ENCODE data around the gene SLC5A7.

Gene SLC5A7

DNA sequence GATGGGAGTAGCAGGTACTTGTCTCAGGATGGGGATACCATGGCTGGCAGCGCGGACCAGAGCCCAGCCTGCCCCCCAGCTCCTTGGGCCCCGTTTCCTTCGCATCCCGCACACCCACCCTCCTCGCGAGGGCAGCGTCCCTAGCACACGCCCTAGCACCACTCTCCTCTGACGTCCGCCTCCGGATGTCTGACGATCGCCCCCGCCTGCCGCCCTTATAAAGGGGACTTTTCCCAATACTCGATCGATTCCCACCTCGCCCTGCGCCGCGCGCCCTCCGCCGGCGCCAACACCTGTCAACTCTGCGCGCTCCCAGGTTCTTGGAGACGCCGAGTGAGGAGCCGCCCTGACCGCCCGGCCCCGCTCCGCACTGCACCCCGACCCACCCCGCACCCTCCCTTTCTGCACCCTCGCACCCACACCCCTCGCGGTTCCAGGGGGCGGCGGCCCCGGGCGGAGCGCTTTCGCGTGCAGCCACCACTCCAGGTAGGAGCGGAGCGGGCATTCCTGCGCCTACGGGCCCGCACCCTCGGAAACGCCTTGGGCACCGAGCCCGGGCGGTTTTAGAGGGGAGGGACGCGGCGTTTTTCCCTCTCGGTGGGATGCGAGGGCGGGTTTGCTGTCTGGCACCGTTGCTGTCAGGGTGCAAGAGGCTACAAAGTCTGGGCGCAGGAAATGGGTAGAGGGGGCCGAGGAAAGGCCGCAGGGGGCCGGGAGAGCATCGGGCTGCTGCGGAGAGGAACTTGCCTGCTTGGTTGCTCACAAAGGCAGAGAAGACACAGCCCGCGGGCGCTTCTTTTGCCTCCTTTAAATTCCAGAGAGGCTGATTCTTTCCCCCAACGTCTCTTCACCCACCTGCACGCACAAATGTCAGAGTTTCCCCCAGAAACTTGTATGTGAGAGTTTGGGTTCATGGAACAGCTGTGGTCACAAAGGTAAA, at the start of gene SLC5A7:
Gene SLC5A7, plus strand, starts transcription at position 247 of the 940 bp plus-strand sequence. CDS start 1,632 bp downstream, outside the sequence.
- no peak for DNase-seq (ENCODE audit: low read depth)

DNA sequence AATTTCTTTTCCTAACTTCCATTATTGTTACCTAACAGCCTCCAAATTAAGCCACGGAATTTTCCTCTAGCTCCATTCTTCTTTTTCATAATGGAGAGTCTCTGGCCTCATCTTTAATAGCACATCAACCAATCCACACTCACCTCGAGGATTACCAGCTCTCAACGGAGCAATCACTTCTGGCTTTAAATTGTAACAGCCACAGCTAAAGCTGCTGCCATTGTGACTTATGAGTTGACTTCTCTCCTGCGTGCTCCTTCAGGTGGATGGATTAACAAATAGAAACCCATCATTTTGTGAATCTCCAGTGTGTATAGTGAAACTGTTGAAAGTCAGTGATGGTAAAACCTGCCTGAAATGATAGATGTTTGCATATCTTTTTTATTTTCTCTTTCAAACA, 24.9 kb upstream of the SLC5A7 start:
- DNase-seq (ENCODE audit: low read depth) = no peak

DNA sequence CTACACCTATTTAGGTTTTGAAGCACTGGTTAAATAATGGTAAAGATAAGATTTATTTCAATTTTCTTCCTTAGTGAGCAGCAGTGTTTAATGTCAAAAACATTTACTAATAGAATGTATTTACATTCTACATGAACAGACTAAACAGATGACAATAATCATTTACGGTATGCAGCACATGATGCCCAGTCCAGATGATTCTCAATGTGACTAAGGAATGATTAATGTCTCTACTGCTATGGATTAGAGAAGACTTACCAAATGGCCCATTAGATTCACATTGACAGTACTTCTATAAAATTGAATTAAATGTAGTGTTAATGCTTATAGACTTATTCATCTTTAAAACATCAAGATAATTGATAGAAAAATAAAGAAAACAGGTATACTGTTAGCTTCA, 22.1 kb upstream of the SLC5A7 start:
- DNase-seq (ENCODE audit: low read depth) = no peak

DNA sequence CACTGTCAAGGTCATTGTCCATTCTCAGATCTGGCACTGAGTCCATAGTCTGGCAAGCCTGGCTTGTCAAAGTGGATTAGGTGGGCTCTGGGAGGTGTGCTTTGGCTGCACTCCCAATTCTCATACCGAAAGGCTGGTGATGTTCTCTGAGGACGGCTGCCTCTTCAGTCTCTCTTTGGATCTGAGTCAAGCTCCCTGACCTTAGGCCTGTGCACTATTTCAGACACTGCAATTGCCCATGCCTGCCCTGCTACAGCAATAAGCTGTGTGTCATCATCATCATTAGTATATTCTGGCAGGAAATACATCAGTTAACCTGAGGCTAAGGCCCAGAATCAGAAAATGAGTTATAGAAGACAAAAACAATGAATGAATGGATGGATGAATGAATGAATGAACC, 1.6 kb upstream of the SLC5A7 start:
- no peak for DNase-seq (ENCODE audit: low read depth)

DNA sequence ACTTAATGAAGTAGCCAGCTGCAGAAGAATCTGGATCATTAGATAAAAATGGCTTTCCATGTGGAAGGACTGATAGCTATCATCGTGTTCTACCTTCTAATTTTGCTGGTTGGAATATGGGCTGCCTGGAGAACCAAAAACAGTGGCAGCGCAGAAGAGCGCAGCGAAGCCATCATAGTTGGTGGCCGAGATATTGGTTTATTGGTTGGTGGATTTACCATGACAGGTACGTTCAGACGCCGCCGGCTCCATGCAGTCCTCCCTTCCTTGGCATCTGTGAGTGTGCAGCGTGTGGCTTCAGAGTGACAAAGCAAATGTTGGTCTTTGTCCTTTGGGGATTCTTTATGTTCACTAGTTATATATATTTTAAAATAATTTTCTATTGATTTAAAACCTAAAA, 1.8 kb downstream of the SLC5A7 start:
- DNase-seq (ENCODE audit: low read depth) = no peak

DNA sequence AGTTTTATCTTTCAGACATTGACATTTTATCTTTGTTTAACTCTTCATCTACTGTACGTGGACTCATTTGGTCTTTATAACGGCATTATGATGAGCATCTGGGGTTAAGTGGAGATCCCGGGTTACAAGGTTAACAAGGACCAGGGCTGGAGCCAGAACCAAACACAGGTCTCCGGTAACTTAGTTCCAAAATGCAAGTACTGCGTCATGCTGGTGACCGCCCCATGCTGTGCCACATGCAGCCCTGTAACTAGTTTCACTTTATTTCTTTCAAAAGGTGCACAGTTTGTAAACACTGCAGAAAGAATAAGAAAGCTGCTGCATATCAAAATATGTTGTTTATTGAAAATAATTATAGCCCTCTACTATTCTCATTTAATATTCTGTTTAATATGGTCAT, 3.1 kb downstream of the SLC5A7 start:
- DNase-seq (ENCODE audit: low read depth) = no peak

DNA sequence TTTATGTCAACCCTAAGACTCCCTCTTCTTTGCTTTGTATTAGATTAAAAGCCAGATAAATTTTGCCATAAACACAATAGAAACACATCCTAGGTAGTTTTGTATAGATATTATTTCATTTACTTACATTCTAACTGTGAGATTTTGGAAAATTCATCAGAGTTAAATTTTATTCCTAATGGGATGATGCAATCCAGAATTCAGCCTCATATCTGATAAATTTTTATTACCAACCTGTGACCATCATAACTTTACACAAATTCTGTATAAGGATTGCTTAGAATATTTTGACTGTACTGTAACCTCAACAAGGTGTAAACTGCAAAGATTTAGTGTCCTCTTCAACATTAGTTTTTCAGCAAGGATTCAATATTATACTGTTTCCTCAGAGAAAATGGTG, 4.4 kb downstream of the SLC5A7 start:
- DNase-seq (ENCODE audit: low read depth) = no peak

DNA sequence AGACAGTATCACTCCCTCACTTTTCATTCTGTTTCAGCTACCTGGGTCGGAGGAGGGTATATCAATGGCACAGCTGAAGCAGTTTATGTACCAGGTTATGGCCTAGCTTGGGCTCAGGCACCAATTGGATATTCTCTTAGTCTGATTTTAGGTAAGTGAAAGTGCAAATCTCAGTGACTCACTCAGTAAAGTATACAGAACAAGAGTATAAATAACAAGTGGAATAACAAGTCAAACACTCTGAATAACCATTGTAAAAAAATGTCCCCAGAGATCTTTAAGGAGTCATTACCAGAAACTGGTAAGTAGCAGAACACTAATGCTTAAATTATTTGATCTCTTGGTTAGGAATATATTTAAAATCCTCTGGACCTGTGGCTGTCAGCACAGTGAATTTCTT, 5.7 kb downstream of the SLC5A7 start:
- no peak for DNase-seq (ENCODE audit: low read depth)

DNA sequence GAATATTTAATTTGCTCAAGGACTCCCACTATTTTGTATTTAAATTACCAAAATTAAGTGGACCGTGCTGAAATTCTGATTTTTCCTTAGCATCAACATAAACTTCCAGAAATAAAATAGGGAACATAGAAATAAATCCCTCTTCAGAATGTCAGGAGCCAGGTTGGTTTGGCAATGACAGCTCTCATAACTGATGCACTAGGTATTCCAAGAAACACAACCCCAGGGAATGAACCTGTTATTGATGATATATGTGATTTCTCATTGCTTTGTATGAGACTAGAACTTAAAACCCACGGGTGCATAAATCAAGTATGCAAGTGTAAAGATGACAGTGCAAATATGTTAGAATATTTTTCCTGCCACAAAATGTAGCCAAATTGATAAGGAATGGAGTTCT, 12.8 kb downstream of the SLC5A7 start:
- DNase-seq (ENCODE audit: low read depth) = no peak

DNA sequence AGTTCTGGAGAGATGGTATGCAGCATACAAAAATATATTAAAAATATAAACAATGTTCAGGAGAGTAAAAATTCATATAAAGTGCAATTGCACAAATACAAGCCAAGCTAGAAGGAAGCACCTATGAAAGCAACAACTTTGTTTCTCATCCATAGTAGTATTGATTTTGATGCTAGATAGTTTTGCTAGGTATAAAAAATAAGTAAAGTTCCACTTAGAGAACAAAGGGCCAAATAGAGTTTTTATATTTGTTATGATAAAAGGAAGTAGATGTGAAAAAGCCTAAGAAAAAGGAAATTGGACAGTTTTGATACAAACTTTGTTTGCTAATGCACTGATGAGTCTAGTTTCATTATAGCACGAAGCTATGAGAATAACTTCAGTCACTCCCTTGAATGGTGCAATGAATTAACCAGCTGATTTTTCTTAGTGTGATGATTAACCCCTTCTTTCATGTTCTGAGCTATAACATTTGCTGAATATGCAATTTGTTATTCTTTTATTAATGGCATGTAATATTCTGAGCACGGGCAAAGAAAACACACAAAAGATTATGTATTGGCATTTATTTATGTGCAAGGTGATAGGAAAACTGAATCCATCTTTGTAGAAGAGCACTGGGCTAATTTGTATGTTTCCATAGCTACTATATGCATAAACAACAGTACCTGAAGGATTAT, 24.7 kb downstream of the SLC5A7 start:
- DNase-seq (ENCODE audit: low read depth) = no peak

DNA sequence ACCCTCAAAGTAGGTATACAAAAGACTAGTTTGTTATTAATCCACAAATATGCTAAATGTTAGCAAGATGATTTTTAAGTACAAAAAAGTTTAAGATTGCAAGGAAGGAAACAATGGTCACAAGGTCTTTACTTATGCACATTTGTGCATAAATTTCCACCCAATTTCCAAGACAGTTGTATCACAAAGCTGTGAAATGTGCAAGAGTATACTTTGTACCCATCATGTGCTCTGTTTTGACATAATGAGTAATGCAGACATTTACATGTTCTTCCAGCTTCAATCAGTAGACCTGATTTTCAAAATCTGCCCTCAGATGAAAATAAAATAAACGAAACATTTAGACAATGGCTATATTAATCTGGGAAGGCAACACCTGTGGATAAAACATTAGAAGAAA, 27.0 kb downstream of the SLC5A7 start:
- DNase-seq (ENCODE audit: low read depth) = no peak

DNA sequence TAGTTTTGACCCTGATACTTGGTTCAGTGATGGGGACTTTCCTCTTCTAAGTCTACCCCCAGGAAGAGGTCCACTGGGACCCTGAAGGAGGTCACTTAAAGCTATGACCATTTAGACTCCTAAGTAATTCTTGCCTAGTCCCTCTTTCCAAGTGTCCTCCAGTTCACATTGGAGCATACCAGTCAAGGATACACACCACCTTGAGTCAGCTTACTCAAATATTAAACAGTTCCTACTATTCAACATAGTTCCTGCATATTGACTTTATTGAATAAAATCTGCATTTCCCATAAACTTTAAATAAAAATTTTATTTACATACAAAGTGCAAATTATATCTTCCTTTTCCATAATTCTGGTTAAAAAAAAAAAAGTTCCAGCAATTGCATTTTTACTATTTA, 36.3 kb downstream of the SLC5A7 start:
- DNase-seq (ENCODE audit: low read depth) = no peak

DNA sequence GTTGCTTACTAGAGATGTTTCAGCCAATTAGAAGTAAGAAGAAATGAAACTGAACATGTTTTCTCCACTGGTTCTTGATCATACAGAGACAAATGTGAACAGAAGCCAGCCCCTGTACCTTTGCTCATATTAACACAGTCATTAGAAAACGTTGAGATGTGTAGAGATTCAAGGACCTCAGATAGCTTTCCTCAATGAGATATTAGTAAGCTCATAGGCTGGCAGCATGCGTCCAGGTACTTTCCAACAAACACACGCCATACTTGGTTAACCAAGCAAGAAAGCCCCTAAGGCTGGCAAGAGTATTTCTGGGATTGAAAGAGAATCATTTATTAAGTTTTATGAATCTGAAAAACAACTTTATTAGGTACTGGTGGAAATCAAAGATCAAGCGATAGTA, 37.5 kb downstream of the SLC5A7 start:
- no peak for DNase-seq (ENCODE audit: low read depth)

DNA sequence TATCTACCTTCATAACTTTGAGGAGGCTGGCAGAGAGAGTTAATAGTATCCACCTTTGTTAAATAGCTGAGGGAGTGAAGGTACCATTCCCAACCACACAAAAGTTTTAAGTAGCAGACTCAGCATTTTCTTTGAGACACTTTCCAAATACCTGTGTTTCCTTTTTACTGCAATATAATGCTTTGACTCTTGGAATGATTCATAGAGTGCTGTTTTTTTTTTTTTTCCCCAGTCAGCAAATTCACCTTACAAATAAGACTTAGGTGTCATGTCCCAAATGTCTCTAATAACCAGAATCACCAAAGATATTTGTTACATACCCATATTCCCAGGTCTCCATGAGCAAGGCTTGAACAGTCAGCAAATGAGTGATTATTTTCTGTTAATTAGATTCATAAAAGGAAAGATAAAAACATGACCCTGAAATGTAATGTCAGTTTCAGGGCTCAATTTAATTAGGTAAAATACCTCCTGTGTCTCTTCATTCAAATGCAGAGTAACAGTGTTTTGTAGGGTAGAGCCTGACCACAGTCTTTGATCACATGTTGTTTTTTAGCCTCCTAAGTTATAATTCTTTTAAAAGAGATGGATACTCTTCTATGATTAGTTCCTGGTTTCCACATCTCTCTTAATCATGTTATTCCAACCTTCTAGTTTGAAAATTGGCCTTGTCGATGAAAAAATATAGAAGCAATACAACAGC, 39.9 kb downstream of the SLC5A7 start:
- no peak for DNase-seq (ENCODE audit: low read depth)

DNA sequence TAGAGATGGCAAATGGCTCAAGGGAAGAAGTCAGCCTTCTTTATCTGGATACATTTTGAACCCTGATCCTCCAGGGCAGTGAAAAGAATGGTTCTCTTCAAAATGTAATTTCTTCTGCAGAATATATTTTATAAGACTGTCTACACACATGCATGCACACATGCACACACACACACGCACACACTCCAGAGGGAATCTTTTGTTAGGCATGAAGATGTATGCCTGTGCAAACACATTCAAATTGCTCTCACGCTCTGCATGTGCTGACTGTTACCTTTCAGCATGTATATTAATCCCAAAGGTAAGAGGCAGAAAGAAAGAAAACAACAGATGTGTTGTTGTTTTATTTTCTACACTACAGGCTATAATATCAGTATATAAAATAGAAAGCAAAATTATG, 43.2 kb downstream of the SLC5A7 start:
- DNase-seq (ENCODE audit: low read depth) = no peak

DNA sequence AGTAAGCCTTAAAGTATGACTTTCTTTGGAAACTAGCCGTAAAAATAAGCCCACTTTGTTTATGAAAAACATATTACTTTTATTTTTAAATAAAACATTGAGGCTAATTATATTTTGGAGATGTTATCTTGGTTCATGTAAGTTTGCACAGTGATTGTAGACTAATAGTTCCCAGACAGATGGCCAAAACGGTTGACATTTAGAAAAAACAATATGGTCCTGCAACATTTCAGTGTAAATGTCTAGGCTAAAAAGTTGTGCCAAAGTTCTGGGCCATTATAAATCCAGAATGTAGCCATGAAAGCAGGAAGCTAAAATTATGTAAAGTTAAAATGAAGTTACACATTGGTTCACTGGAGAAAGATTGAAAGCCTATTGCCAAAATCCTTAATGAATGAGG, 43.6 kb downstream of the SLC5A7 start:
- DNase-seq (ENCODE audit: low read depth) = no peak

DNA sequence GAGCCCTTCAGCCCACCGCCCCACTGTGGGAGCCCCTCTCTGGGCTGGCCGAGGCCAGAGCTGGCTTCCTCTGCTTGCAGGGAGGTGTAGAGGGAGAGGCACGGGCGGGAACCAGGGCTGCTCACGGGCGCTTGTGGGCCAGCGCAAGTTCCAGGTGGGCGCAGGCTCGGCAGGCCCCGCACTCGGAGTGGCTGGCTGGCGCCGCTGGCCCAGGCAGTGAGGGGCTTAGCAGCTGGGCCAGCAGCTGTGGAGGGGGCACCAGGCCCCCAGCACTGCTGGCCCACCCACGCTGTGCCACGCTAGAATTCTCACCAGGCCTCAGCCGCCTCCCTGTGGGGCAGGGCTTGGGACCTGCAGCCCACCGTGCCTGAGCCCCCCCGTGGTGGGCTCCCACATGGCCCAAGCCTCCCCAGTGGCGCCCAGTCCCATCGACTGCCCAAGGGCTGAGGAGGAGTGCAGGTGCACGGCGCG, 45.2 kb downstream of the SLC5A7 start:
- DNase-seq (ENCODE audit: low read depth) = no peak

DNA sequence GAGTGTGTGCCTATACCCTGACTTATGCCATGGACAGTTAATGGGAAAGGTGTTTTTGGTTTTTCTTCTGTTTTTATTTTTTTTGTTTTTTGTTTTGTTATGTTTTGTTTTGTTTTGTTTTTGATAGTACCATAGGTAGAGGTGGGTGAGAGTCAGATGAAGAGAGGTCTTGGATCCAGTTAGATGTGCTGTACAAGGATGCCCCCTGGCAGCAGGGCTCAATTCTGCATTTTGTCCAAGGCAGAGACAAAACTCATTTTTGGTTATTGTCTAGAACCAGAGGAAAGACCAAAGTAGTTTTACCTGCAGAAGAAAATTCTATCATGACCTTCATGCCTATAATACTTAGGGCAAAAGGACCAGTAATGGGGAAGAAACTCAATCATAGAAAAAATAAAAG, 48.5 kb downstream of the SLC5A7 start:
- no peak for DNase-seq (ENCODE audit: low read depth)

DNA sequence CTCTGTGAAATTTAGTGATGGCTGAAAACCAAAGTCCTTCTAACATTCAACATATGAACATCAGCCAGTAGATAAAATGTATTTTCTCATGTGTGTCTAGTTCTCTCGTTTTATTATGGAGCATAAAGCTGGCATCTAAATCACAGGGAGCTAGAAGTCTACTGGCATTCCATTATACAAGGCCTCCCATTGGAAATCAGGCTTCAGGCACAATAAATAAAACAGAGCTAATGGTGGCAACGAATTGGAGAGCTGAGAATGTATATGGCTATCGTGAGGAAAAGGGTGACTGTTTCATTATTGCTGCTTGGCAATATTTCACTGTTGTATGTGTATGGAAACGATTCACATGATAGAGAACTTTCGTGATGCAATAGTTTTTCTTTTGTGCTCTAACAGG, 62.4 kb downstream of the SLC5A7 start:
- no peak for DNase-seq (ENCODE audit: low read depth)

DNA sequence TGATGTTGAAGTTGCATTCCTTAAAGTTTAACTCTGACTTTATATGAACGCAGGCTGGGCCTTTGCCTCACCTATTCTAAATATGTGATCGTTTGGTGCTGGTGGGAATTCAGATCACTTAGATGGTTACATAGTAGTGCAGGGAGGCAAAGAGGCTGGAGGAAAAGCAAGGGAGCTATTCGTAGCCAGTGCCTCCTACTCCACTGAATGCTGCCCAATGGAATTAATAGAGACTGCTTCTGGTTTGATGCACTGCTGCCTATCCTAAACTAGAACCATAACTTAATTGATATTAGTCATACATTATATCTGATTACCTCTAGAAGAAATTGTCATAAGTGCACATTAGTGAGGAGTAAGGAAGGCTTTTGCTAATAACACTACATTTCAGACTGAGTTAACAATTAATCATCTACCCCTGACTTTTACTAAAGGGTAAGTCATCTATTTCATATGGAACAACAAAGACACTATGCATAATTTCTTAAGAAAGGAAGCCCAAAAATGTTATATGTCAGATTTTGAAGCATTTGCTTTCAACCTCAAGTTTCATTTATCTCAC, 72.3 kb downstream of the SLC5A7 start:
- no peak for DNase-seq (ENCODE audit: low read depth)

DNA sequence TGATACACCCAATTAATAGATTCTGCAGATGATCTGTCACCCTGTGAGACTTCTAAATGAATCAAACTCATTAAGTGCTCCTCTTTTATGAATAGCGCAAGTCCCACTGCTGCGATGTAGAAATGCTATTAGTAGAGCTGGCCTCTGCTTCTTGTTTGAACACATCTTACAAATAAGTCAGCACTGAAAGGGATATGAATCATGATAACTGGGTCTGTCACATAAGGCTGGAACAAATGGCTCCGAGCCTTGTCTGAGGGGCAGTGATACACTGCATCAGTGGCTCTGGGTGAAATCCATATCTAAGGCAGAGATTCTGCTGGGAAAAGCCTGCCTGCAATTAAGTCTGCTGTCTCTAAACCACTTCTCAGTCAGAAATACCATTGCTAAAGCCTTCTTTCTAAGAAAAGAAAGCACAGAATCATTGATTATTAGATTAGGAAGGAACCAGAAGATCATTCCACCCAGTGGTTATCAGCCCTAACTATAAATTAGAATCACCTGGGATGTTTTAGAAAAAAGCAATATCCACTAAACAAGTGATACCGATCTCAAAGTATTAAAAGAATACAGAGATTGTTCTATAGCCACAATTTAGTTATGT, 75.2 kb downstream of the SLC5A7 start:
- no peak for DNase-seq (ENCODE audit: low read depth)
